Ramos (cell line): ENCODE results near the gene KPTN.

Experiments
- in situ Hi-C: fragments of 300-500 bp; cut with MboI; formaldehyde crosslinking; loops from one replicate; pipeline ENCODE4 v1.14.3; 2022; ENCODE audit warnings: low sequenced_read_pairs; ENCODE audit not compliant: unreplicated experiment

The KPTN gene

DNA sequence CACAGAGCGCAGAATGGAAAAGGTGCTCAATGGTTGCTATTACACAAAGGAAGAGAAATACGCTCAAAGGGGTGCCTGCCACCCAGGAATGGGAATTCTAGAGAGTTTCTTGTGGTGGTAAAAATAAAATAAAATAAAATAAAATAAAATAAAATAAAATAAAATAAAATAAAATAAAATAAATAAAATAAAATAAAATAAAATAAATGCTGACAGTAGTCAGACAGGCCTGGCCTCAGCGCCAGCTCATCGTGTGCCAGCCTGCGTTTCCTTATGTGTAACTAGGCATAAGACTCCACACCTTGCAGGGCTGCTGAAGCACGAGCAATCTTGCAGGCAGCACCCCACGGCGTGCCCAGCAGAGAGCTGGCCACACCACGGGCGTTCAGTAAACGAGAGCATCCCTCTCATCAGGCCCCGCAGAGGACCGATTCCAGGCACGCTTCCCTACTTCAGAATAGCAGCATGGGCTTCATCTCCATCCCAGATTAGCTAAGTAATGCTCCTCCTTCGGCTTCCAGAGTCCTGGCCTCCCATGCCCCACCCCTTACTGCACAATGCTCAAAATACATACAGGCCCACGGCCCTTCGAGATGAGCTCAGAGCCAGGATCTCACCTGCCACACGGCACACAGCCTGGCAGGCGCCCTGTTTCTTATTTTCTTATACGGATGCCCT lies 25.3 kb upstream of the KPTN start:
- in situ Hi-C loops: no loop called here

DNA sequence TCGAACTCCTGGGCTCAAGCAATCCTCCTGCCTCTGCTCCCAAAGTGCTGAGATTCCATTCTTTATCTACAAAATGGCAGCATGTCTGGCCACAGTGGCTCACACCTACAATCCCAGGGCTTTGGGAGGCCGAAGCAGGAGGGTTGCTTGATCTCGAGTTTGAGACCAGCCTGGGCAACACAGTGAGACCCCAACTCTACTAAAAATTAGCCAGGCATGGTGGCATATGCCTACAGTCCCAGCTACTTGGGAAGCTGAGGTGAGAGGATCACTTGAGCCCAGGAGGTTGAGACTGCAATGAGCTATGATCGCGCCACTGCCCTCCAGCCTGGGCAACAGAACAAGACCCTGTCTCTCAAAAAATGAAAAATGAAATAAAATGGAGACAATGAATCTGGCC lies 24.7 kb upstream of the KPTN start:
- in situ Hi-C loops: no loop called here

DNA sequence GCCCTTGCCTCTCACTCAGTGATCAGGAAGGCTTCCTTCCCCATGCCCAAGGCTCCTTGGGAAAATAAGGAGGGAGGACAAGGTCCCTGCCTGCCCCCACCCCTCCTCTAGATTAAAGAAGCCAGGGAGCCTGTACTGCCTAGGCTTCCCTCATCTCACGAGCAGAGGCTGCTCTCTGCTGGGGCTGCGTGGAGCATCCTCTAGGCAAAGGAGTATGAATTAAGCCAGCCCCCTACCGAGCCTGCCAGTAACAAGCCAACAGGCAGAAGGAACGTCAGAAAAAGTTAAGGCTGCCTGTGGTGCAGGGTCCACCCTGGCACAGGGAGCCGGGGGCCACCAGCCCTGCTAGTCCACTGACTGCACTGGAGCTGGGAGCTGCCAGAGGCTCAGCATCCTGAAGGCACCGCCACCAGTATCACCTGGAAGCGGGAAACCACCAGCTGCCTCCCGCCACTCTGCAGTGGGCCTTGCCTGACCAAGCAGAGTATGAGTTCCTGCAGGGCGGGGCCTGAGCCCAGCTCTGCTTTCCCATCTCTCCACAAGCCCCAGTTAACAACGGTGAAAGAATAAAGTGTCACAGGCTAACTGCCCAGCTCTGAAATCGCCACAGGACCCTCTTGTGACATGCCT lies 24.0 kb upstream of the KPTN start:
- in situ Hi-C loops: no loop called here

DNA sequence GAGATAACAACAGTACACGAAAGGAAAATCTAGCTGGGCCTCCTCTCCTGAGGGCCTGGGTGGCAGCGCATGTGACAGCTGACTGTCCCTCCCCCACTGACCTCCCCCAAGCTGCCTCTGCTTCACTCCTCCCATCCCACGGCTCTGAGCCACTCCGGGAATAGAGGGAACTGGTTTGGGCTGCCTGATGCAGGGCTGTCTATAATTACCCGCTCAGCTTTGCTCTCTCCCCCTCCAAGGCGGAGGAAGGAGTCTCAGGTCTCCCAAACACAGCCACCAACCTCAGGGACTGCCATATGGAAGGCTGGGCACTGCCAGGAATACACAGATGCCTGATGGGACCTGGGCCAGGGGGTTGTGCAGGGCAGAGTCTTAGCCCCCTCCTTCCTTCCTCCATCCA lies 23.0 kb upstream of the KPTN start:
- in situ Hi-C loops: no loop called here

DNA sequence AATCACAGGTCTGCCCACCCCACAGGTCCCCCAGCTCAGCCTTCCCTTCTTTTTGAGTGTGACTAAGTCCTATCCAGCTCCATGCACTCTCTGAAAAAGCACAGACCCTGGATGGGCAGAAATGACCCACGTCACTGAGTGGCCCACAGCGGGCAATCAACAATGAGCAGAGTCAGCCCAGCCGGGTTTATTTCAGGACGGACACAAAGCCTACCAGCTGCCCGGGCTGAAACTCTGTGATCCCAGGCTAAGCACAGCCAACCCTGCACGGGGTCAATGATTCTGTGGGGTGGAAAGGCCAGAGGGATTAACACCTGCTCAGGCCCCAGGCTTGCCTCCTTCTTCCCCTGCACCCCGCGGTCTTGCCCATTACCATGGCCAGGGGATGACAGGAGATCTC lies 22.4 kb upstream of the KPTN start:
- in situ Hi-C loops: no loop called here

DNA sequence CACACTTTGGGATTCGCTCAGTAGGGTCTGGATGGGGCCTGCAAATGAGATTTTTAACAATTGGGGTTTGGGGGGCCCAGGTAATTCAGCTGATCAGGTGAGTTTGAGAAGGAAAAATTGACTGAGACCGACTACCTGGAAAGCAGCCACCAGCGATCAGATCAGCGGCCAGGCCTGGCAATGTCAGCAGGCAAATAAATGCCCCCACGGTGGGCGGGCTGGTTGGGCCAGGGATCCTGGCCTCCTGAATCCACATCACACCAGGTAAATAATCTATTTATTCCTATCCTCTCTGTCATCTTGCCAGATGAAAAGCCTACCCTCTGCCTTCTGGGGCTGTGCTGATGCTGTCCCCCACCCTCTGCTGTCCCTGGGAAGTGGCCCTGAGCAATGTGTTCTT lies 21.5 kb upstream of the KPTN start:
- in situ Hi-C loops: no loop called here

DNA sequence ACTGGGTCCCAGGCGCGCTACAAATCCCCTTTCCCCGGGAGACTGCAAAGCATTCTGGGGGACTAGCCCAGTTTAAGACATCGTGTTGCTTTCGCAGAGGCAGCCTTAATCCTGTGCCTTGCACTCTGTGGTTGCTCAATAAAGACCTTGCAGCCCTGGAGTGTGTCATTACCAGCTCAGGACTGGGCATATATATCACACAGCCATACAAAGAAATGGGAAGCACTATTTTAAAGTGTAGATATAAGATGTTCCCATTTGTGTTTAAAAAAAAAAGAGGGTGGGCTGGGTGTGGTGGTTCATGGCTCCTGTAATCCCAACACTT lies 19.8 kb upstream of the KPTN start:
- in situ Hi-C loops: no loop called here

DNA sequence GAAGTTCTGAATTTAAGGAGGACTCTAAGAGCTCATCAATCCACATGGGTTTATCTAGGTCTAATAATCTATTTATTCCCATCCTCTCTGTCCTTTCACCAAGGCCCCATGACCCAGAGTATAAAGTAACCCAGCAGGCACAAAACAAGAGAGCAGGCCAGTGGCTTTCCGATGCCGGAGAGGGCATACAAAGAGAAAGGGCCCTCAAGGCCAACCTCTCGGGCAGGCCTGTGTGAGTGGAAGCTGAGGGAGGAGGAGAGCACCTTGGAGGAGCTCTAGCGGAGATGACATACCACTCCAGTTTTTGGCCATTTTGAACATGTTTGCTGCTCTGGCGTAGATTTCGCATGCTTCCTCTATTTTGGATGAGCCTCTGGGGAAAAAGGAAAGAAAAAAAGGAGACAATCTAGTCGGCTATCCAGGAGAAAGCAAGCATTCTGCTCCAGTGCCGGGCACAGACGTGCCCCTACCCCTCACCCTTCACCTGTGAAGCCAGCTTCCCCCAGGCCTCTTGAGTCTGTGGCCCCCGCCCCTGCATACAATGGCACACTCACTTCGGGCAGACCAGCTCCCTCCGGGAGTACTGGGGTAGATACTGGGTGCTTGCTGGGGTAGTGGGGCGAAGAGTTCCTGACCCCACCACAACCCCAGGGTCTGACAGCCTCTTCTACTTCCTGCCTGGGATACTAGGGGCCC lies 19.3 kb upstream of the KPTN start:
- in situ Hi-C loops: no loop called here

DNA sequence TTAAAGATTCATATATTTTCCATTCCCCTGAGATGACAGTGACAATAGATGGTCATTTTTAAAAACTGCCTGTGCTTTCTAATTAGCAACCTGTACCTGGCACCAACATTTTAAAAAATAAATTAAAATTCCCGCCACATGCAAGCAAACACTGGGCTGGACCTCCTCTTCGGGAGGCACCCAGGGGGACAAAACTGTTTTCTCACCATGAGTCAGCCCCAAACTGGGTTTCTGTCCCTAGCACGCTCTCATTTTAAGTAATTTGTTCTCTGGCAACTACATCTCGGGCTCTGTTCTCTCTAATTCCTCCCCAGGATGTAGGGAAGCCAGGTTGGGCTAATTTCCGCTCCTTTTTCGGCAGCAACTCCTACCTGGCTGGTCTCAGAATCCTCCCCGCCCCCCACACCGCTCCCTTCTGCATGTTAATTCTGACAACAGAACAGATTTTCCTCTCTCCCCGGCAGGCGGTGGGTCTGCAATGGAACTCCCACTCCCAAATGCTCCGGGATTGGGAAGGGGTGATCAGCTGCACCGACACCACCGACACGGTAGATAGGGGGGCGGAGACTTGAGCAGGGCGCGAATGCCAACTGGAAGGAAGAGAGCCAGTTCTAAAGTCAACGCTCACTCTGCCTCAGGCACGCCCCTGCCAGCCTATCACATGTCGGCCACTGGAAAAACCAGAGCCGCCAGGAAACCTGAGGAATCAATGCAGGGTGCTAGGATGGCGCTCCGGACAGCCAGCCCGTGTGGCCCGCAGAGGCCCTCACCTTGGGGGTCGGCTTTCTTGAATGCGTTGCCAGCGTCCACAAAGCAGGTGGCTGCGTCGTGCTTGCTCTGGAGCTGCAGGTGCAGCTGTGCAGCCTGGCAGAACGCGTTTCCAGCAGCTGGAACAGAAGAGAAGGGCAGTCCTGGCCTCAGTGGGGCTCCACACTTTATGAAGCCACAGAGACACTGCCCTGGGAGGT lies 16.1 kb upstream of the KPTN start:
- in situ Hi-C loops: no loop called here

DNA sequence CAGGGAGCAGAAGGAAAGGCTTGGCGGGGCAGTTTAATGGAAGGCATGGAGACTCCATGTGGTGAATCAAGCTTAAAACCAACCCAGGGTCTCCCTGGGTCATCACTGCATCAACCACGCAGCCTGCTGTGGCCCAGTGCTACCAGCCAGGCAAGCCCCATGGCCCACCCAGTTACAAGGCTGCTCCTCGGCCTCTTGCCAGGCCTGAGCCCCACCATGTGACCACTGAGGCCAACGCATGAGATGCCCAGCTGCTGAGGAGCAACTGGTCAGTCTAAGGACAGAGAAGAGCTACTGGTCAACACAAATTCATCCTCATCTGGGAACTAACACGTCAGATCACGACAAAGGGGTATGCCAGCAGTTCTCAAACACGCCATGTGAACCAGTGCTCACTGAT lies 15.4 kb upstream of the KPTN start:
- in situ Hi-C loops: no loop called here

DNA sequence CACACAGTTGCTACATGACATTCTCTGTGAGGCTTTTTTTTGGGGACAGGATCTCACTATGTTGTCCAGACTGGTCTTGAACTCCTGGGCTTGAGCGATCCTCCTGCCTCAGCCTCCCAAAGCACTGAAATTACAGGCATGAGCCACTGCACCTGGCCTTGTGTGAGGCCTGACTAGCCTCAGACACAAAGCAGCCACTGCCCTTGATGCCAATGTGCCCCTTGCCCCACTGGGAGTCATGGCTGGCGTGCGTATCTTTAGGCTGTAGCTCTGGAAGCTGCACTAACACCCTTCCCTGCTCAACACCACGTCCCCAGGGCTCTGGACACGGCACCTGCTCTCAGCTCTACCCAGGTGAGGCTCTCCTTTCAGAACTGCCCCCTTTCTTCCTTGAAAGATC lies 14.5 kb upstream of the KPTN start:
- in situ Hi-C loops: no loop called here

DNA sequence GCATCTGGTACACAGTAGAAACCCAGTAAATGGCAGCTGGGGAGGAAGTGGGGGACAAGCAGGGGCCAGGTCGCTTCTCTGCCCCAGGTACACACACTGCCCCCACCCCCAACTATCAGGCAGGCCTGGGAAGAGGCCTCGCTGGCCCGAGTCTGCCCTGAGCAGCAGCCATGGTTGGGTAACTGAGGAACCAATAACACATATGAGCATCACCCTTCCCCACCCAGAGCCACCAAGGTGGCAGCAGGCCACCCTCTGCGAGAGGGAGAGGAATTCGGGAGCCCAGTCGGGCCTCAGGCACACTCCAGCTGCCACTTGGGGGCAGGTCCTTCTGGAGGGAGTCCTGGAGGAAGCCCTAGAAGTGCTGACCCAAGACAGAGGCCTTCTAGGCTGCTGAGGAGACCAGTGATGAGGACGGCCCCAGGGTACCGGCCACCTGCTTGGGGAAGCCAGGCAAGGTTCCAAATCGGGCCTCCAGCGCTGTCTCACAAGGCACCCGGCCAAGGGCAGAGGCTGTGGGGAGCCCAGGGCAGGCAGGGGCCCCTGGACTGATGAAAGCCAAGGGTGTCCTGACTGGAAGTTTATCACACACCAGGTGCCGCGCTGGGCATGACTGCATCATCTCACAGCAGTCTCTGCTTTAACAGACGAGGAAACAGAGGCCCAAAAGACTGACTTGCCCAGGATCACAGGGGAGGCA lies 14.0 kb upstream of the KPTN start:
- in situ Hi-C loops: no loop called here

DNA sequence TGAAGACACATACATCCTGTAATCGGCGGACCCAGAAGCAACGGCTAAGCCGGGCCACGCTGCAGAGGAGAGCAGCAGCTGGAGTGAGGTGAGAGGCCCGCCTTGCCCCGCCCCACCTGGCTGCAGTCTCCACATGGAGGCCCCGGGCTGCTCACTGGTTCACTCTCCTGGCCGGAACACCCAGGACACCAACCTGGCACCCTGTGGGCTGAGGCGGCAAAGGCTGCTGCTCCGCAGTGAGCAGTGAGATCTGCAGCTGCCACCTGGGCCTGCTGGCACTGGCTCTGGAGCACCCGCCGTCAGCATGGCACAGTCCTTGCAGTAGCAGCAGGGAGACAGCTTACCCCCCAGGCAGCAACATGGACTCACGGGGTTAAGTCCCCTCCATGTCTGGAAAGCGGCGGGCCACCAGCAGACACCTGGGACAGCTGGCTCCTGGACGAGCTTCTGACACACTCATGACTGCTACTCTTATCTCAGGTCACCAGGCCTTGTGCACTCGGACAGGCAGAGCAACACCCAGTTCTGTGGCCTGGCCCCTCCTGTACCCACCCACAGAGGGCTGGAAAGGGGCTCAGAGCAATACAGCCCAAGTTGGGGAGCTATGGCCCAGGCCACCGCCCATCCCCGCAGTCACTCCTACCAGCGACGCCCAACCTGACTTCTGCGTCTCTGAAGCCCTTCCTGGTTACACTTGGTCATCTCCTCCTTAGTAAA lies 13.2 kb upstream of the KPTN start:
- in situ Hi-C loops: no loop called here

DNA sequence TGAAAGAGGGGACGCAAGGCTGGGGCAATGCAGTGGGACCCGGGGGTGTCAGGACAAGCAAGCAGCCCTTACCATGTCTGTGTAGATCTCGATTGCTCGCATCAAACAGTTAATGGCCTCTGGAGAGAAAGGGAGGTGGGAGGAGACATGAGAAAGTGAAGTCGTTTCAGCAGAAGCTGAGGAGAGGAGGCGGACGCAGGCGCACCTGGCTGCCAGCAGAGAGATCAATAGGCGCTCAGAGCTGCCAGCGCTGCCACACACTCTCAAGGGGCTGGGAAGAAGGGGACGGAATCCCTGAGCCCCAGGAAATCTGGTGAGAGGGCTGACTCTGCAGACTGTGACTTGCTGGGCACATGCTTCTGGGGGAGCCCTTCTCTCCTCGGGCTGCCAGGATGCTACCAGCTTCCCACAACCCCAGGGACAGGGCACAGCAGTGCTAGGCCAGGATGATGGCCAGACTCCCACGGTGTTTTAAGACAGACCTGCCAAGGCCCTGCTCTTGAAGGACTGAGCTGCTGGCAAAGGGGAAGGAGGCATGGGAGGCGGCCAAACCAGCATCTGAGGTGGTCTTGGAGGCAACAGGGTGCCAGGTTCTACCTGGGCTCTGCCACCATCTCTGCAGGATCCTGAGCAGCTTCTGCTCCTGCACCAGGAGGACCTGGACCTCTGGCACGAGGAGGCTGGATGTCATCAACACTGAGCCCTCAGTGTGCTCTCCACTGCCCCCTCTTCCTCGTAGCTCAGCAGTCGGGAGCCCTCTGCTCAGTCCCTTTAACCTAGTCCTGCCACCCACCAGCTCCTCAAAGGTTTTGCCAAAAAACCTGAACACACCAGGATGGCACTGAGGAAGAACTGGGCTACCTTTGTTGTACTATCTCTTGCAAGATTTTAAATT lies 11.7 kb upstream of the KPTN start:
- in situ Hi-C loops: no loop called here

DNA sequence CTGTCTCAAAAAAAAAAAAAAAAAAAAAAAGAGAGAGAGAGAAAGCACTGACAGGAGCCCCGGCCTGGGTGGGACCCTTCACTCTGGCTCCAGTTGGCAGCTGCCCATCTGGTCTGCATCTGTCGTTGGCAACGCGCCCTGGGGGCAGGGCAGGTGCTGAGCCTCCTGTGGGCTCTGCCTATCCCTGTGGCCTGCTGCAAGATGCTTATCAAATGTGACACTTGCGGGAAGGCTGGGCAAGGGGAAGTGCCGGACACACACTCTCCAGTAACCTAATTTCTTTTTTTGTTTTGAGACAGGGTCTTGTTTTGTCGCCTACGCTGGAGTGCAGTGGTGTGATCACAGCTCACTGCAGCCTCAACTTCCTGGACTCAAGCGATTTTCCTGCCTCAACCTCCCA lies 10.7 kb upstream of the KPTN start:
- in situ Hi-C loops: no loop called here

DNA sequence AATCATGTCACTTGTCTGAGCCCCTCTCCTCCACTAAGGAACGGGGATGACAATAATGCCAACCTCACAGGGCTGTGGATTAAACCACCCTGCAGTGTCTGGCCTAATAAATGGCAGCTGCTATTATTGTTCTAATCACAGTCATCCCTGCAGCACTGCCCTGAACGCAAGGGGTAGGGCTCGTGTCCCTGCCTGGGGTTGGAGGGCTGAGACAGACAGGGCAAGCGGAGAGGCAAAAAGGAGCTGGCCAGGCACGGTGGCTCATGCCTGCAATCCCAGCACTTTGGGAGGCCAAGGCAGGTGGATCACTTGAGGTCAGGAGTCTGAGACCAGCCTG lies 10.2 kb upstream of the KPTN start:
- in situ Hi-C loops: no loop called here

DNA sequence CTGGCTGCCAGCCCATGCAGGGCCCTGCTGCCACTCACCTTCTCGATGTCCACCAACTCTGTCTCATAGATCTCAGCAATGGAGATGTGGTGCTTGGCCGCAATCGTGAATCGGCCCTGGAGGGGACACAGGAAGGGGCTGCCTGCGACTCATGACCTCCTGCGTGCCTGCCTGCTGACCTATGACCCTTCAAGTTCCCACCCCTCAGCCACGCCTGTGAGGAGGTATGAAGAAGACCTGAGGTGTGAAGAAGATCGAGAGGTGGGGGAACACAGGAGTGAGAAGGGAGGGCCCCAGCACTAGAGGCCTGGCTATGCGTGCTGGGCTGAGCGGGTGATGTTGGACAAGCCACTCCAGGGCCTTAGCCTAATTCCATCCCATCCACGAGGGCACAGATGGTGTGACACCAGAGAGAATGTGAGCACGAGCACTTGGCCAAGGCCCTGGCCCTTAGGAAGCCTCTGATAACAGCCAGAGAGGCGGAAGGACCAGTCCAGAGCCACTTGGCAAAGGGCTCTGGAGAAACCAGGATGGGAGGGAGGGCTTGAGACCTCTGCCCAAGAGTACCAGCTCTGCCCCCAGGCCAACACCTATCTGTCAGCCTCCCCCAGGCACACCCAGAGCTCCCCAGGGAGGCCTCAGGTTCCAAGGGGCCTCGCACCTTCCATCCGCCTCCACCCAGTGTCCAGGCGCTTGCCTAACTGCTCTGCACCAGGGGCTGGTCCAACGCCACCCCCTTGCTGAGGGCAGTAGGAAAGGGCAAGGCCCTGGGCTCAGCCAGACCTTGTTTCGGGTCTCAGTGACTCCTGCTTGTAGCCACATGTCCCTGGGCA lies 9.6 kb upstream of the KPTN start:
- in situ Hi-C loops: no loop called here
